H1 (cell line): Measurements from ENCODE around the gene ANAPC1.

Experiments
- CEBPB ChIP-seq: IDR thresholded peaks from 2 replicates; pipeline ENCODE4 v1.6.1; 2012; ENCODE audit warnings: low read depth, low read length
- JUND ChIP-seq: IDR thresholded peaks from 2 replicates; pipeline ENCODE4 v1.6.1; 2011; ENCODE audit warnings: mild to moderate bottlenecking, improper control_type of control experiment, low read length
- POLR2AphosphoS5 ChIP-seq: IDR thresholded peaks from 2 replicates; pipeline ENCODE4 v1.6.1; 2011; ENCODE audit warnings: low read depth, low read length
- SUZ12 ChIP-seq: fragments of 200-600 bp; sonication (generic); IDR thresholded peaks from 2 replicates; pipeline ENCODE4 v1.6.1; 2012; ENCODE audit warnings: mild to moderate bottlenecking, inconsistent platforms, low read length, moderate library complexity, mixed read lengths
- TF ChIP-seq, protein P1 (sequence below), 3 experiments: IDR thresholded peaks; 1 replicate in 2 of 3; 2 replicates in 1 of 3; pipeline versions ENCODE4 v1.5.1 to v1.6.1; 2011; ENCODE audit warnings: low read length in 3 of 3, mild to moderate bottlenecking in 3 of 3, inconsistent platforms in 2 of 3, low read depth in 1 of 3, moderate library complexity in 1 of 3; ENCODE audit not compliant: insufficient read depth in 1 of 3; ENCODE audit errors: control extremely low read depth in 1 of 3
- TF ChIP-seq, protein P2 (sequence below): IDR thresholded peaks from 2 replicates; pipeline ENCODE4 v1.6.1; 2012; ENCODE audit warnings: inconsistent platforms

DNA sequence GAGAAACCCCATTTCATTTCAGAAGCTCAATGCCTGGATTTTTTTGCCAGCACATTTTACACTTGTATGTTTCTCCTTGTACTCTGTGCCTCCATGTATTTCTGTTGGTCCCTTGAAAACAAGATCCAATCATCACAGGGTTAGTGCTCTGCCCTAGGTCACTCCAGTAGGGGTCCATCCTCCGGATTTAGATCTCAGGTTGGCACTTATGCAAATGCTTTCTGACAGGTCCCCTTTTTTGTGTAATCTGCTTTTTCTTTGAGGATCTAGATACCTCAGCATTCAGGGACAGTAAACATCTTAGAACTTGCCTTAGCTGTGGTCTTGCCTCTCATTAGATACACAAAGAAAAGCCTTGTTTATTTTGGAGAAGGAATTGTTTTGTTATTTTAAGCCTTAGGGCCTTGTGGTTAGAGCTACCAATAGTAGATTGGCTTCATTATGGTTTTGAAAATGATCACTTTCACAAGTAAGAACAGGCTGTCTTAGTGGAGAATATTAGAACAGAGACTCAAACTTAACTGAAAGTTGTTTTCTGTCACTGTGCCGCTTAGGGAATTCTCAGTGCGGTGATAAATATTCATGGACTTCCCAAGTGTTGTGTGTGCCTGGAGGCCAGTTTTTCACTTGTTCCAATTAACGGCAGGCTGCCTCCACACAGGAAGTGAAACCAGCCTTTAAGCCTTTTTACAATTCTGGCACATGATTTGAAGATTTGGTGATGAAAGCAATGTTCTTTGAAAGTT is 22.2 kb upstream of the ANAPC1 start:
- TF ChIP-seq, protein P1, sequence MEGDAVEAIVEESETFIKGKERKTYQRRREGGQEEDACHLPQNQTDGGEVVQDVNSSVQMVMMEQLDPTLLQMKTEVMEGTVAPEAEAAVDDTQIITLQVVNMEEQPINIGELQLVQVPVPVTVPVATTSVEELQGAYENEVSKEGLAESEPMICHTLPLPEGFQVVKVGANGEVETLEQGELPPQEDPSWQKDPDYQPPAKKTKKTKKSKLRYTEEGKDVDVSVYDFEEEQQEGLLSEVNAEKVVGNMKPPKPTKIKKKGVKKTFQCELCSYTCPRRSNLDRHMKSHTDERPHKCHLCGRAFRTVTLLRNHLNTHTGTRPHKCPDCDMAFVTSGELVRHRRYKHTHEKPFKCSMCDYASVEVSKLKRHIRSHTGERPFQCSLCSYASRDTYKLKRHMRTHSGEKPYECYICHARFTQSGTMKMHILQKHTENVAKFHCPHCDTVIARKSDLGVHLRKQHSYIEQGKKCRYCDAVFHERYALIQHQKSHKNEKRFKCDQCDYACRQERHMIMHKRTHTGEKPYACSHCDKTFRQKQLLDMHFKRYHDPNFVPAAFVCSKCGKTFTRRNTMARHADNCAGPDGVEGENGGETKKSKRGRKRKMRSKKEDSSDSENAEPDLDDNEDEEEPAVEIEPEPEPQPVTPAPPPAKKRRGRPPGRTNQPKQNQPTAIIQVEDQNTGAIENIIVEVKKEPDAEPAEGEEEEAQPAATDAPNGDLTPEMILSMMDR (IDR thresholded peaks at IDR 0.05; ENCODE audit: control extremely low read depth in 1 of 3, insufficient read depth in 1 of 3, low read depth in 1 of 3, low read length in 3 of 3), result no peak
- TF ChIP-seq JUND (no peak), POLR2AphosphoS5 (no peak), SUZ12 (no peak), CEBPB (no peak)
- TF ChIP-seq, protein P2, sequence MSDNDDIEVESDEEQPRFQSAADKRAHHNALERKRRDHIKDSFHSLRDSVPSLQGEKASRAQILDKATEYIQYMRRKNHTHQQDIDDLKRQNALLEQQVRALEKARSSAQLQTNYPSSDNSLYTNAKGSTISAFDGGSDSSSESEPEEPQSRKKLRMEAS, result no peak
